H1 (cell line): Measurements from ENCODE around the gene GCC1. TPM values are rescaled to one million over a fixed set of nuclear protein-coding genes. Genes with fewer than 3 reads are reported as not detected.

Source experiments
- CTCF ChIA-PET: fragments of 300-600 bp; sonication (Branson Sonifier 250); formaldehyde crosslinking; loops from one replicate; lab custom pipeline; 2021; ENCODE audit not compliant: partially characterized antibody; lab: Charles Lee
- POLR2A ChIA-PET: fragments of 300-600 bp; sonication (Branson Sonifier 250); formaldehyde crosslinking; loops from one replicate; lab custom pipeline; 2021; ENCODE audit warnings: inconsistent platforms; ENCODE audit not compliant: partially characterized antibody; lab: Charles Lee
- DNase-seq, 2 experiments: peaks; one replicate each; pipeline versions ENCODE4 v3.0.0 to v3.0.0-alpha.2; 2010 to 2022; ENCODE audit warnings: low spot score in 2 of 2, low read depth in 1 of 2, mixed read lengths in 1 of 2
- FAIRE-seq: peaks from 2 replicates; lab custom pipeline; 2011; peaks lifted over from hg19 to GRCh38; lab: Jason Lieb, UNC
- H2AFZ ChIP-seq: 2 replicates; pipeline ENCODE4 v1.8.1; 2012; ENCODE audit warnings: low read length, inconsistent platforms
- H2AK5ac ChIP-seq: 2 replicates; pipeline ENCODE4 v1.6.1; 2013; ENCODE audit warnings: low read depth, low read length
- H2BK120ac ChIP-seq: replicated peaks from 2 replicates; pipeline ENCODE3; 2013; ENCODE audit warnings: low read depth, low read length, inconsistent platforms
- H2BK12ac ChIP-seq: 2 replicates; pipeline ENCODE4 v1.6.1; 2013; ENCODE audit warnings: low read depth, low read length
- H2BK15ac ChIP-seq: 2 replicates; pipeline ENCODE4 v1.6.1; 2013; ENCODE audit warnings: low read length
- H2BK20ac ChIP-seq: 2 replicates; pipeline ENCODE4 v1.6.1; 2013; ENCODE audit warnings: low read length
- H2BK5ac ChIP-seq: 2 replicates; pipeline ENCODE4 v1.6.1; 2013; ENCODE audit warnings: low read depth, low read length
- H3K14ac ChIP-seq: 2 replicates; pipeline ENCODE4 v1.6.1; 2013; ENCODE audit warnings: inconsistent platforms; ENCODE audit not compliant: insufficient read length
- H3K18ac ChIP-seq: 2 replicates; pipeline ENCODE4 v1.6.1; 2013; ENCODE audit warnings: low read length; ENCODE audit errors: extremely low read depth
- H3K23ac ChIP-seq: 2 replicates; pipeline ENCODE4 v1.6.1; 2013; ENCODE audit warnings: inconsistent platforms; ENCODE audit not compliant: insufficient read length
- H3K23me2 ChIP-seq: 2 replicates; pipeline ENCODE4 v1.6.1; 2013; ENCODE audit warnings: low read depth, low read length
- H3K27ac ChIP-seq: 2 replicates; pipeline ENCODE4 v1.6.1; 2011; ENCODE audit warnings: low read depth, low read length, inconsistent platforms
- H3K27me3 ChIP-seq, 4 experiments: replicated peaks in 1 of 4; 1 replicate in 1 of 4; 2 replicates in 3 of 4; pipeline versions ENCODE4 v1.6.1 to v1.8.1; 2011 to 2013; ENCODE audit warnings: low read length in 3 of 4, mild to moderate bottlenecking in 3 of 4, inconsistent platforms in 2 of 4, mixed read lengths in 2 of 4, moderate library complexity in 1 of 4; ENCODE audit not compliant: control insufficient read depth in 3 of 4, insufficient read depth in 3 of 4; ENCODE audit errors: extremely low read depth in 1 of 4
- H3K36me3 ChIP-seq, 4 experiments: 2 replicates each; pipeline versions ENCODE4 v1.6.1 to v1.8.1; 2011 to 2013; ENCODE audit warnings: mild to moderate bottlenecking in 4 of 4, low read length in 3 of 4, moderate library complexity in 2 of 4, control low read depth in 1 of 4, inconsistent platforms in 1 of 4; ENCODE audit not compliant: insufficient read depth in 4 of 4, control insufficient read depth in 2 of 4
- H3K4ac ChIP-seq: replicated peaks from 2 replicates; pipeline ENCODE3; 2013; ENCODE audit warnings: low read length, low read depth, mixed read lengths, inconsistent platforms; ENCODE audit not compliant: insufficient read length
- H3K4me1 ChIP-seq, 4 experiments: replicated peaks in 1 of 4; 1 replicate in 1 of 4; 2 replicates in 3 of 4; pipeline versions ENCODE4 v1.6.1 to v1.8.1; 2011 to 2013; ENCODE audit warnings: low read length in 3 of 4, inconsistent platforms in 2 of 4, mixed read lengths in 1 of 4; ENCODE audit not compliant: insufficient read depth in 4 of 4, control insufficient read depth in 3 of 4
- H3K4me2 ChIP-seq, 2 experiments: 2 replicates each; pipeline versions ENCODE4 v1.6.1 to v1.8.1; 2011 to 2013; ENCODE audit warnings: low read depth in 2 of 2, low read length in 2 of 2, control low read depth in 1 of 2, inconsistent platforms in 1 of 2, mild to moderate bottlenecking in 1 of 2; ENCODE audit not compliant: insufficient read depth in 1 of 2
- H3K4me3 ChIP-seq, 4 experiments: fragments of 200-600, 300-600 bp in 1 of 4; sonication (generic), shearing (Covaris generic), sonication (Bioruptor Twin) in 1 of 4; 2 replicates each; pipeline versions ENCODE4 v1.5.1 to v1.8.1; 2011 to 2016; ENCODE audit warnings: low read length in 4 of 4, low read depth in 3 of 4, control low read depth in 2 of 4, inconsistent platforms in 2 of 4, mild to moderate bottlenecking in 2 of 4, mixed read lengths in 1 of 4, moderate library complexity in 1 of 4; ENCODE audit not compliant: insufficient read depth in 2 of 4; ENCODE audit errors: extremely low read depth in 1 of 4
- H3K56ac ChIP-seq: replicated peaks from 2 replicates; pipeline ENCODE3; 2013; ENCODE audit warnings: low read depth, mild to moderate bottlenecking, mixed read lengths, low read length, inconsistent platforms; ENCODE audit not compliant: insufficient read length
- H3K79me1 ChIP-seq: 2 replicates; pipeline ENCODE4 v1.6.1; 2013; ENCODE audit warnings: low read depth, low read length, control low read depth
- H3K79me2 ChIP-seq, 2 experiments: 2 replicates each; pipeline versions ENCODE4 v1.6.1 to v1.8.1; 2012 to 2013; ENCODE audit warnings: low read length in 2 of 2, mild to moderate bottlenecking in 2 of 2, inconsistent platforms in 1 of 2; ENCODE audit not compliant: insufficient read depth in 2 of 2, control insufficient read depth in 1 of 2
- H3K9ac ChIP-seq, 4 experiments: replicated peaks in 1 of 4; 1 replicate in 1 of 4; 2 replicates in 3 of 4; pipeline versions ENCODE4 v1.6.1 to v1.8.1; 2011 to 2013; ENCODE audit warnings: low read depth in 3 of 4, low read length in 3 of 4, control low read depth in 2 of 4, mild to moderate bottlenecking in 2 of 4, moderate library complexity in 2 of 4, inconsistent platforms in 1 of 4; ENCODE audit errors: extremely low read depth in 1 of 4
- H3K9me3 ChIP-seq, 2 experiments: 2 replicates each; pipeline versions ENCODE4 v1.6.1 to v1.8.1; 2012 to 2013; ENCODE audit warnings: mild to moderate bottlenecking in 2 of 2, moderate library complexity in 2 of 2, control low read depth in 1 of 2, inconsistent platforms in 1 of 2, low read depth in 1 of 2, low read length in 1 of 2, mixed read lengths in 1 of 2; ENCODE audit not compliant: insufficient read depth in 2 of 2
- H4K20me1 ChIP-seq, 2 experiments: replicated peaks in 1 of 2; 2 replicates each; pipeline versions ENCODE3 to v1.8.1; 2011 to 2013; ENCODE audit warnings: inconsistent platforms in 2 of 2, low read length in 2 of 2, mild to moderate bottlenecking in 1 of 2; ENCODE audit not compliant: insufficient read depth in 2 of 2, control insufficient read depth in 1 of 2
- H4K5ac ChIP-seq: 2 replicates; pipeline ENCODE4 v1.6.1; 2013; ENCODE audit warnings: low read length, low read depth, mixed read lengths, inconsistent platforms; ENCODE audit not compliant: insufficient read length
- H4K8ac ChIP-seq: 2 replicates; pipeline ENCODE4 v1.8.0; 2013; ENCODE audit warnings: mild to moderate bottlenecking, moderate library complexity, low read length, inconsistent platforms; ENCODE audit not compliant: insufficient read depth; ENCODE audit errors: extremely low read depth
- H4K91ac ChIP-seq: replicated peaks from 2 replicates; pipeline ENCODE3; 2013; ENCODE audit warnings: low read length, mixed read lengths, inconsistent platforms; ENCODE audit not compliant: insufficient read length
- ATF2 ChIP-seq: IDR thresholded peaks from 2 replicates; pipeline ENCODE4 v1.6.1; 2012; ENCODE audit warnings: low read length, inconsistent platforms
- BACH1 ChIP-seq: IDR thresholded peaks from 2 replicates; pipeline ENCODE4 v1.6.1; 2012; ENCODE audit warnings: low read length, improper control_type of control experiment
- CHD1 ChIP-seq: IDR thresholded peaks from 2 replicates; pipeline ENCODE4 v1.6.1; 2012; ENCODE audit warnings: low read depth, low read length, improper control_type of control experiment
- CHD2 ChIP-seq: IDR thresholded peaks from 2 replicates; pipeline ENCODE4 v1.6.1; 2012; ENCODE audit warnings: low read length, improper control_type of control experiment
- EGR1 ChIP-seq: IDR thresholded peaks from 2 replicates; pipeline ENCODE4 v1.6.1; 2011; ENCODE audit warnings: low read depth, low read length, borderline replicate concordance
- GABPA ChIP-seq: IDR thresholded peaks from 2 replicates; pipeline ENCODE4 v1.6.1; 2011; ENCODE audit warnings: mild to moderate bottlenecking, low read length, moderate library complexity, borderline replicate concordance; ENCODE audit not compliant: insufficient read depth
- JUND ChIP-seq: IDR thresholded peaks from 2 replicates; pipeline ENCODE4 v1.6.1; 2011; ENCODE audit warnings: mild to moderate bottlenecking, improper control_type of control experiment, low read length
- MAX ChIP-seq: IDR thresholded peaks from 2 replicates; pipeline ENCODE4 v1.6.1; 2012; ENCODE audit warnings: inconsistent platforms
- SIRT6 ChIP-seq: IDR thresholded peaks from one replicate; pipeline ENCODE4 v1.7.1; 2012; ENCODE audit warnings: low read length, inconsistent platforms
- SIX5 ChIP-seq: IDR thresholded peaks from 2 replicates; pipeline ENCODE4 v1.6.1; 2011; ENCODE audit warnings: mild to moderate bottlenecking, low read depth, low read length
- SP1 ChIP-seq: IDR thresholded peaks from 2 replicates; pipeline ENCODE4 v1.6.1; 2011; ENCODE audit warnings: low read depth, low read length
- TAF1 ChIP-seq: IDR thresholded peaks from 2 replicates; pipeline ENCODE4 v1.6.1; 2011; ENCODE audit warnings: mild to moderate bottlenecking, low read depth, low read length
- TBP ChIP-seq: IDR thresholded peaks from 2 replicates; pipeline ENCODE4 v1.6.1; 2011; ENCODE audit warnings: low read depth, low read length, improper control_type of control experiment
- ZNF274 ChIP-seq: IDR thresholded peaks from 2 replicates; pipeline ENCODE4 v1.7.0; 2012; ENCODE audit warnings: low read length, borderline replicate concordance; ENCODE audit errors: extremely low read depth
- WGBS, 2 experiments: shearing (Covaris generic) in 1 of 2; methylation state at CpG; one replicate each; pipeline versions ENCODE4 v1.1.6 to v1.1.7; 2013 to 2015; ENCODE audit warnings: low lambda C conversion rate in 2 of 2, mixed read lengths in 2 of 2, inconsistent platforms in 1 of 2, low coverage in 1 of 2, missing lambda C conversion rate in 1 of 2; ENCODE audit not compliant: insufficient replicate concordance in 2 of 2, insufficient coverage in 1 of 2, insufficient read length in 1 of 2; ENCODE audit errors: extremely low coverage in 1 of 2, missing lambda C conversion rate in 1 of 2; 5-methylcytosine and 5-hydroxymethylcytosine counted together
- polyA plus RNA-seq, 7 experiments: library from polyadenylated mRNA; depleted of rRNA in 3 of 7; stranded (reverse) in 5 of 7; unstranded in 2 of 7; fragments of >200 nt in 5 of 7; fragments of 200-250 nt in 2 of 7; gene quantifications; 1 replicate in 5 of 7; 2 replicates in 1 of 7; 4 replicates in 1 of 7; pipeline versions ENCODE4 v1.2.1 to v1.2.3, GENCODE V29; 2011 to 2013; ENCODE audit warnings: missing spikeins in 2 of 7, mixed read lengths in 2 of 7
- total RNA-seq: library from RNA; stranded (reverse); fragmentation: NEBNext Ultra II Directional; extraction: Animal tissue kit (Norgen Biotek cat#: 25700); gene quantifications from 2 replicates; pipeline ENCODE4 v1.2.1, GENCODE V29; 2021

GCC1 gene
- total and polyA plus RNA-seq, 2 of the 8 experiments (the other 6 are each of a cell fraction or from before 2014, with no cell fraction given) = 3.3 to 15.0 TPM

- DNase-seq = no peak
- H3K4me1 ChIP-seq = peaks cover 0 to 7% (median 3%) of the 10 kb centered on the region in 4 experiments; a peak in 3 of 7 replicates
- no peaks in the 10 kb centered on the region for H3K9me3 ChIP-seq
- H2AK5ac ChIP-seq = no peak overlapping the region
- H3K4me2 ChIP-seq = no peak overlapping the region
- no peak overlapping the region for H3K18ac ChIP-seq
- CTCF ChIA-PET = interaction anchor here (1.5 to 9.2 kb wide), 3 partner anchors 9 to 105 kb away, joined by 3 to 115 read pairs (median 9); no protein-coding TSS in a partner anchor
- no peak overlapping the region for H3K23ac ChIP-seq
- 90% methylated on average over 1 of the region's 1 CpG; no CpG with 5 or more reads in 1 of the 2 experiments for WGBS, 2 experiments
- H4K8ac ChIP-seq = no peak overlapping the region
- peaks cover 15% of the 10 kb centered on the region for H3K23me2 ChIP-seq
- H3K14ac ChIP-seq = no peak overlapping the region
- H3K27ac ChIP-seq = no peak overlapping the region
- no peak overlapping the region for H2BK20ac ChIP-seq
- FAIRE-seq = no peak
- H2BK12ac ChIP-seq = no peak overlapping the region
- H2BK15ac ChIP-seq = no peak overlapping the region
- H3K36me3 ChIP-seq = no peaks in the 10 kb centered on the region
- H4K20me1 ChIP-seq = no peaks in the 10 kb centered on the region
- peaks cover 9 to 33% (median 20%) of the 10 kb centered on the region in 4 experiments; a peak in 6 of 7 replicates for H3K27me3 ChIP-seq
- no peaks in the 10 kb centered on the region for H3K79me2 ChIP-seq
- no peak overlapping the region for H4K91ac ChIP-seq
- no peak overlapping the region for H2BK5ac ChIP-seq
- H2AFZ ChIP-seq = no peak overlapping the region
- POLR2A ChIA-PET = interaction anchor here (1.6 kb wide), 1 partner anchor 11 kb away, joined by 4 read pairs; no protein-coding TSS in a partner anchor
- no peak overlapping the region for H4K5ac ChIP-seq
- no peak overlapping the region for H3K4me3 ChIP-seq
- H3K56ac ChIP-seq = no peak overlapping the region
- no peaks in the 10 kb centered on the region for H3K79me1 ChIP-seq
- H3K4ac ChIP-seq = no peak overlapping the region
- no peak overlapping the region for H2BK120ac ChIP-seq
- no peak for TF ChIP-seq ZNF274
- TF ChIP-seq TBP = no peak
- TF ChIP-seq CHD2 = no peak
- no peak for TF ChIP-seq SIRT6
- no peak for TF ChIP-seq BACH1
- no peak for TF ChIP-seq CHD1
- no peak for TF ChIP-seq EGR1
- no peak for TF ChIP-seq SP1
- TF ChIP-seq TAF1 = no peak
- no peak for TF ChIP-seq SIX5
- no peak for TF ChIP-seq GABPA
- no peak for TF ChIP-seq JUND
- TF ChIP-seq MAX = no peak
- no peak for TF ChIP-seq ATF2
- TF ChIP-seq, all 59 proteins: peak for 0
- no peak overlapping the region for H3K9ac ChIP-seq
These were observed 33.4 kb upstream of the GCC1 start for GRCh38 chr7:127618775-127619174.
